GM21529 (cell line): Measurements from ENCODE around the gene KIAA0232.
A peak's percentile ranks its signal among the peaks of the same experiment; 100 is the strongest.
"Not testable (repeated sequence)": the region's sequence is repeated elsewhere in the genome, so short reads cannot be mapped to it uniquely, and the experiment has no call there.

ENCODE experiments used
- ATAC-seq: cut with Tn5 transposase; IDR thresholded peaks from one replicate; pipeline ENCODE4 v1.9.1; 2021; ENCODE audit not compliant: unreplicated experiment

Gene KIAA0232

DNA sequence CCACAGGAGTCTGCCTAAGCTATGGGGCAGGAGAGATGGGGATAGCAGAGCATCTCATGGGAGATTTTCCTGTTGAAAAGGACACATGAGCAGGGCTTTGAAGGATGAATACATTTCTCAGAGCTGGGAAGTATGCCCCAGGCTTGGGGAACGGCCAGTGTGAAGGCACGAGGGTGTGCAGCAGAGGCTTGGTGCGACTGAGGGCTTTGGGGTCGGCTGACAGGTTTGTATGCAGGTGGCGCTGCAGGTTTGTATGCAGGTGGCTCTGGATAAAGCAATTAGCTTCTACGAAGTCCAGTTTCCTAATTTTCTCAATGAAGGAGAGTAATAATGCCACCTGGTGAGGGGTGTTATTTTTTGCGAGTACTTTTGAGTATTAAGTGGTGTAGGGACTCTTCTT, 6.8 kb upstream of the KIAA0232 start:
- no peak for ATAC-seq

DNA sequence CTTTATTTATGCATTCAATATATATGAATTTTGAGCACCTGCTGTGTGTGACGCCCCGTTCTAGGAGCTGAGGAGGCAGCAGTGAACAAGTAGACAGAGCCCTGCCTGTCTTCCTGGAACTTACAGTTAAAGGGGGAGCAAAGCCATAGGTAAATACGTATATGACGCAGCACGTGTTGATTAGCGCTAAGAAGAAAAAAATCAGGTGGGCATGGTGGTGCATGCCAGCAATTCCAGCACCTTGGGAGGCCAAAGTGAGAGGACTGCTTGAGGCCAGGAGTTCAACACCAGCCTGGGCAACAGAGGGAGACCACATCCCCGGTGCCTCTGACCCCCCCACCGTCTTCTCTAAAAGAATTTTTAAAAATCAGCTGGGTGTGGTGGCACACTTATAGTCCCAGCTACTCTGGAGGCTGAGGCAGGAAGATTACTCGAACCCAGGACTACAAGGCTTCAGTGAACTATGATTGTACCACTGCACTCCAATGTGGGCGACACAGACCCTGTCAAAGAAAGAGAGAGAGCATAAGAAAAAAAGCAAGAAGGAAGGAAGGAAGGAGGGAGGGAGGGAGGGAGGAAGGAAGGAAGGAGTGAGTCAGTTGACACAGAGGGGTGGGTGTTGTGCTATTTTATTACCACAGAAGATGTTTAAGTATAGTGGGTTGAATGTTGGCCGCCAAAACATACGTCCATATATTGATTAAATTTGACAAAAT, 5.4 kb upstream of the KIAA0232 start:
- no peak for ATAC-seq

DNA sequence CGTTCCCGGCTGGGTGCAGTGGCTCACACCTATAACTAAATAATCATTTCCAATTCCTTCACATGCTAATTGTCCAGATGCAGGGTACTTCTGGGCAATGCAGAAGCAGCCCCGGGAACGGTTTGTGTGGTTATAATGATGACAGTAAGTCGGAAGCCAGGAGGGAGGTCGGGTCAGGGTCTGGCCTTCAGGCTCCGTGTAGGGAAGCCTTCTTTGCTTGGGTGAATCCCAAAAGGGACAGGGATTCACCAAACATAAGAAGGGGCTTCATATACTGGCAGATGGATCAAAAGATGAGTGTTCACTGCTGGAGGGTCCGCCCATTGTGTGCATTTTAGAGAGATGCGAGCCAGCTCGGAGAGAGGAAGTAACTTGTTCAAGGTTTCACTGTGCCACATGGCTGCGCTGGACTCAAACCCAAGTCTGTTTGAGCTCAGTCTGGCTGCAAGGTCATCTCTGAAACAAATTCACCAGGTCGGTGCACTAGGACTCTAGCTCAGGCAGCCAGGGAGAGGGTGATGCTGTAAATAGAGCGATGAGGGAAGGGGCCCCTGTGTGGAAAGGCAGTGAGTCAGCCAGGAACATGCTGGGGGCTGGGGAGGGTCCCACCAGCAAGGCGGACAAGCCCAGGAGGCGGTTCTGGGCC, 4.8 kb upstream of the KIAA0232 start:
- ATAC-seq: no peak

DNA sequence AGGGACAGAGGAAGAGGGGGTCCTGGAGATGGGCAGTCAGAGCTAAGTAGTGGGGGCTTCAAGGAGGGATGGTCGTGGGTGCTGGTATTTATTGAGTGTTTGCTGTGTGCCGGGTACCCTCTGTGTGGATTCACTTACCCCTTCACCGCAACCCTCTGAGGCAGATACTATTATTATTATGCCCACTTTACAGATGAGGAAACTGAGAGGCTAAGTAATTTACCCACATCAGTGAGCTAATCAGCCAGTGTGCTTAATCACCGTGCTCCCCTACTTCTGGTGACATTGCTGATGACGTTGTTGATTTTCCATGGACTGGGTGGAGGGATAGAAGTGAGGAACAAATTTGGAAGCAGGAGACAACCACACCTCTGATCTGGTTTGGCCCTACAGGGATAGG, 4.1 kb upstream of the KIAA0232 start:
- no peak for ATAC-seq

DNA sequence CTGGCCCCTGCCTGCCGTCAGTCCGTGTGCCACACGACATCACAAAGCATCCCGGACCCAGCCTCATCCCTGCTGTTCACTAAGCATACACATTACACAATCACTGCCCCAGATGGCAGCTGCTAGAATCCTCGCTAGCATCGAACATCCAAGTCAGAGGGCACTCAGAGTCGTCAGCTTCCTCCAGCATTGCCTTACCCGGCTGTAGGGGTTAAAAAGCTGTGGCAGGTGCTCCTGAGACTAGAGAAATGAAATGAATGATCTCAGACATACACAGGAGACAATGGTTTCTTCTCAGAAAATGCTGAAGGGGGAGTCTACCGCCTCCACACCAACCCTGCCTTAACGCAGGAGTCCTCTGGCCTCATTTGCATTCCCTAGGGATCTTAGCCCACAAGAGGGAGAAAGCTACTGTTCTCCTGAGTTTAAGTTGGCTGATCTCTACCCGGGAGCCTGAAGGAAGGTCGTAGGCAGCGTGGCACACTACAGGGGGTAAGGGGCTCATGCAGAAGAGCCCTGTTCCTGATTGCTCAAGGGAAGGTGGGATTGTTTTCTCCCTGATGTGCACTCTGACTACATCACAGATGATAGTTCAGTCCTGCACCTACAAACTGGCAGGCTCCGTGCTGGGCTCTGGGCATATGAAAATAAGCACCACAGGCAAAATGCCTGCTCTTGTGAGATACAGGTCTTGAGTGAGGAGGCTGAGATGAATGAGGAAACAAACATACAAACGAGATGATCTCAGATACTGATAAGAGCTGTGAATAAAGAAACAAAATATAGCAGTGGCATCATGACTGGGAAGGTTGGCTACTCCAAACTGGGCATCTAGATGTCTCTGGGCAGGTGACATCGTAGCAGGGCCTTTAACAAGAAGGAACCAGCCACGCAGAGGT, 2.6 kb upstream of the KIAA0232 start:
- no peak for ATAC-seq

DNA sequence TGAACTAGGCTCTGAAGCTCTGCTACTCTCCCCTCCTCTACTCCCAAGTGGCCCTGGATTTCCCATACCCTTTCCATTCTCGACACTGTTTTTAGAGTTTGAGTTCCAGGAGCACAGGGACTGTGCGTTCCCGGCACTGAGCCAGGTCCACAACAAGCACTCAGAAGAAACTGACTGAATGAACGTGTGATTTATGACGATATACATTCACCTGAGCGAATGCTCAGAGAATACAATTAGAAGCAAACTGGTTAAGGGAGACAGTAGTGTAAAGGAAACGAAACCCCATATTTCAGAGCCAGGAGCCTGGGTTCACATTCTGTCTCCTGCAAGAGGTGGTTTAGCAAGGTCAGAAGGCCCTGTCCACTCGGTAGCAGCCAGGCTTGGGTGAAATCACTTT, 1.4 kb upstream of the KIAA0232 start:
- ATAC-seq: no peak

DNA sequence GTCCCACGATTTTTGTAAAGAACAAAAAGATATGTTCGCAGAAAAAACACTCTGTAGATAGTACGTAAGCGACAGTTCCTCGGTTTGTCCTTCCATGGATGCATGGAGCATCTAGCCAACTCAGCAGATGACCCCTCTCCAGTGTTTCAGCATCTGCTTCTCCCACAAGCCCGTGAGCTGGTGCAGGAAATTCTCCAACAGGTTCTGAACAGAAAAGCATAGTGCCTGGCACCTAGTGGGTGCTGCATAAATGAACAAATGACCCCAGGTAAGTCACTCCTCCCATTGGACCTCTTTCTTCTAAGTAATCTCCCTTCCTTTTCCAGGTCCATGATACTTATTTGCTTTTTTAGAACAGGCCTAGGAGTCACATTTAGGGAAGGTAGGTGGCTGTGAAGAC, 966 bp upstream of the KIAA0232 start:
- no peak for ATAC-seq

DNA sequence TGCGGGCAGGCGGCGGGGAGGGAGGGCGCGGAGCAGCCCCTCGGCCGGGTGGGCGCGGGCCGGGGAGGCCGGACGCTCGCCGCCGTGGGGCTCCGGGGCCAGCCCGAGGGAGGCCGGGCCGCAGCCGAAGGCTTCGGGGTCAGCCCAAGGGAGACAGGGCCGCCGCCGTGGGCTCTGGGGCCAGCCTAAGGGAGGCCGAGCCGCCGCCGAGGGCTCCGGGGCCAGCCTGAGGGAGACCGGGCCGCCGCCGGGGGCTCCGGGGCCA, 251 bp downstream of the KIAA0232 start:
- no peak for ATAC-seq

DNA sequence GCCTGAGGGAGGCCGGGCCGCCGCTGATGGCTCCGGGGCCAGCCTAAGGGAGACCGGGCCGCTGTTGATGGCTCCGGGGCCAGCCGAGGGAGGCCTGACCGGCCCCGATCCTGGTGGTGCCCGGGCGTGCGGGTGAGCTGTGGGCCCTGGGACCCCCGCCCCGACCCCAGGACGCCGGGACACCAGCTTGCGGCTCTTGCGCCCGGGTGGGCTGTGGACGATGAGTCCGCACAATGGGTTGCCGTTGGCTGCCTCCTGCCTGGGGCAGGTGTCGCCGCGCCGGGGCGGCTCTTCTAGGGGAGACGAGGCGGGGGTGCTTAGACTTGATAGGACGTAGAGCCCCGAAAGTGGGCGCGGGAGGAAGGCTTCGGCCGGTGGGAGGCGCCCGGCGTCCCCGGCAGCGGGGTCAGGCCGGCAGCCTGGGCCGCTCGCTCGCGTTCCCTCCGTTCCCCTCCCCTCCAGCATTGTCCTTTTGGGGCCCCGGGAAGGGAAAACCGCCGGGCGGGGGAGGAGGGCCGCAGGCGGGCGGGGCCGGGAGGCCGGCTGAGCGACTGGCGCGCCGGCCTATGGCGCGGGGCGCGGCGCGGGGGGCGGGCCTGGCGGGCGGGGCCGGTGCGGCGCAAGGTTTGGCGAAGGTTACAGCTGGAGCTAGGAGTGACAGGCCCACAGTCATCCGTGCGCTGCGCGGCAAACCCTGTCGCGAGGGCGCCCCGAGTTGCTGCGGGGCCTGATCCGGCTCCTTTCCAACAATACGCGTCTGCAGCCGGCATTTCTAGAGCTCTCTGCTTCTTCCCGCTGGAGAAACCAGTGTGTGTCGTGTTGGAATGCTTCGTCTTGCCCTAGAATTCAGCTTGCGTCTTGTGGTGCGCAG, 819 bp downstream of the KIAA0232 start:
- ATAC-seq: peak; percentile 72

DNA sequence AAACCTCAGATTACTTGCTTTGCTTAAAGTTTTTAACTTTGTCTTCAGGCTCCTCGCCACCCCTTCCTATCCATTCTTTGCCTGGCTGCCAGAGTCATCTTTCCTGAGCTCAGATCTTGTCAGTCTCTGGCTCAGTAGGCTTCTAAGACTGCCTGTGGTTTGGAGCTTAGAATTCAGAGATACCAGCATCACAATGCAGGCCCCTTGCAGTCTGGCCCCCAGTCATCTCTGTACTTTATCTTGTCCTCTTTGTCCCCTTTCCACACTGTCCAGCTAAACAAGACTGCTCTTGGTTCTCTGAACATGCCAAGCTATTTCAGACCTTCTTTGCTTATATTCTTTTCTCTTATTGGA, 3.0 kb downstream of the KIAA0232 start:
- ATAC-seq: no peak

DNA sequence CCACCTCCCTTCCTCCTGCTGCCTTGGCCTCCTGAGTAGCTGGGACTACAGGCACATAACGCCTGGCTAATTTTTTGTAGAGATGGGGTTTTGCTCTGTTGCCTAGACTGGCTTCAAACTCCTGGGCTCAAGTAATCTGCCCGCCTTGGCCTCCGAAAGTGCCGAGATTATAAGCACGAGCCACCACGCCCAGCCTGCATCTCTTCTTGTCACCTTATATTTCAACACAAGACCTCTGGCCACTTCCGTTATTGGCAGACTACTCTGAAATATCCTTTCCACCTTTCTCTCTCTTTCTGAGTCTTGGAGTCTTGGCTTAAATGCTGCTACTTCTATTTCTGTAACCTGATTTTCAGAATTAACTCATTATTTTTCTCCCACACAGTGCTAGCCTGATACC, 5.6 kb downstream of the KIAA0232 start:
- no peak for ATAC-seq

DNA sequence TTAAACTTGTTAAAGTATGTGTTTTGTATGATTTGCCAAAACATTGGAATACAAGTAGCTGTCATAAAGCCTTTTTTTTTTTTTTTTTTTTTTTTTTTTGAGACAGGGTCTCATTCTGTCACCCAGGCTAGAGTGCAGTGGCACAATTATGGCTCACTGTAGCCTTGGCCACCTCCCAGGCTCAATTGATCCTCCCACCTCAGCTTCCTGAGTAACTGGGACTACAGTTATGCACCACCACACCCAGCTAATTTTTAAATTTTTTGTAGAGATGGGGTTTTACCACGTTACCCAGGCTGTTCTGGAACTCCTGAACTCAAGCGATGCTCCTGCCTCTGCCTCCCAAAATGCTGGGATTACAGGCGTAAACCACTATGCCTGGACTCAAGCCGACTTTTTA, 8.7 kb downstream of the KIAA0232 start:
- ATAC-seq: not testable (repeated sequence)

DNA sequence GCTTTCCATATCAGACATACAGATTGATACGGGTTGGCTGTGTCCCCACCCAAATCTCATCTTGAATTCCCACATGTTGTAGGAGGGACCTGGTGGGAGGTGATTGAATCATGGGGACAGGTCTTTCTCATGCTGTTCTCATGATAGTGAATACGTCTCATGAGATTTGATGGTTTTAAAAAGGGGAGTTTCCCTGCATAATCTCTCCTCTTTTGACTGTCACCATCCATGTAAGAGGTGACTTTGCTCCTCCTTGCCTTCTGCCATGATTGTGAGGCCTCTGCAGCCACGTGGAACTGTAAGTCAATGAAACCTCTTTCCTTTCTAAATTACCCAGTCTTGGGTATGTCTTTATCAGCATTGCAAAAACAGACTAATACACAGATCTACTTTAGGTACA, 9.3 kb downstream of the KIAA0232 start:
- ATAC-seq: not testable (repeated sequence)

DNA sequence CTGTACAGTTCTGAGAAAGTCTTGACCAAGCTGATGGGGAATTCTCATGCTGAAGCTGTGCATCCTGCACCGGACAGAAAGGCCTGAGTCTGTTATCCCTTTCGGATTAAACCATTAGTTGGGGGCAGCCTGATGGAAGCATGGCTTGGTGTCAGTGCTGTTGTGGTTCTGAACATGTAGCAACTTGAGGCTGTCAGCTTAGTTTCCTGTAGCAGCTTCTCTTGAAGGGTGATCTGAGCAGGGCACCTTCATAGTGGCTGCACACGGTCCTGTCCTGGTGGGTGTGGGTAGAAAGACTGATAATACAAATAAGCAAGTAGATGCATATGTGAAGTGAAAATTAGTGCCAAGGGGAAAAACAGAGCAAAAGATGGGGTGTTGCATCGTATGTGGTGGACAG, 11.7 kb downstream of the KIAA0232 start:
- no peak for ATAC-seq

DNA sequence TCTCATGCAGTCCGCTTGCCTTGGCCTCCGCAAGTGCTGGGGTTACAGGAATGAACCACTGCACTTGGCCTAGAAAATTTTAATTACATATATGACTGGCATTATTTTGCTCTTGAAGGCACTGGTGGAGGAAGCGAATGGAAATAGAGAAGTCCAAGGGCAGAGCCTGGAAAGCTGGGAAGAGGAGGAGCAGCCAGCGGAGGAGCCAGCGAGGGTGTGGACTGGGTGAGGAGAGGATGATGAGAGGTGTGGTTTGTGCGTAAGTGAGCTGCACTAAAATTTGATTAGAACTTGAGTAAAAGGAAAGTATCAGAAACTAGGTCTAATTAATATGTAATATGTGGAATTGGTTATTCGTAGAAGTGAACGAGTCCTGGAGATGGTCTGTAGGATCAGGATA, 13.3 kb downstream of the KIAA0232 start:
- ATAC-seq: no peak

DNA sequence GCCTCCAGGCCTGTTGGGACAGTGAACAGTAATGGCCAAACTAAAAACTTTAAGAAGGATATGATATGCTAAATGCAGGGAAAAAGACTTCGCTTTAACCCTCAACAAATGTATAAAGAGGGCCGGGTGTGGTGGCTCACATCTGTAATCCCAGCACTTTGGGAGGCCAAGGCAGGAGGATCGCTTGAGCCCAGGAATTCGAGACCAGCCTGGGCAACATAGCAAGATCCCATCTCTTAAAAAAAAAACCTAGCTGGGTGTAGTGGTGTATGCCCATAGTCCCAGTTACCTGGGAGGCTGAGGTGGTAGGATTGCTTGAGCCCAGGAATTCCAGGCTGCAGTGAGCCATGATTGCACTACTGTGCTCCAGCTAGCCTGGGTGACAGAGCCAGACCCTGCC, 14.8 kb downstream of the KIAA0232 start:
- ATAC-seq: not testable (repeated sequence)

DNA sequence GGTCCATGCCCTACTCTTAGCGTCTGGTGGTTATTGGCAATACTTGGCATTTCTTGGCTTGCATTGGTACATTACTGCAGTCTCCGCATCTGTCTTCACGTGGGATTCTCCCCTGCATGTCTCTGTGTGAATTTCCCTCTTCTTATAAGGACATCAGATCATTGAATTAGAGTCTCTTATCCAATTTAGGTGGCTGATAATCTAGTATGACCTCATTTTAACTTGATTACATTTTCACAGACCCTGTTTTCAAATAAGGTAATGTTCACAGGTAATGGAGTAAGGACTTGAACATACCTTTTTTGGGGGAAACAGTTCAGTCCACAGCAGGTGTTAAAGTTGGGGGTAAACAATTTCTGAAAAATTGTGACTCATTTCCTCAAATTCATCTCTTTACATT, 16.6 kb downstream of the KIAA0232 start:
- no peak for ATAC-seq

DNA sequence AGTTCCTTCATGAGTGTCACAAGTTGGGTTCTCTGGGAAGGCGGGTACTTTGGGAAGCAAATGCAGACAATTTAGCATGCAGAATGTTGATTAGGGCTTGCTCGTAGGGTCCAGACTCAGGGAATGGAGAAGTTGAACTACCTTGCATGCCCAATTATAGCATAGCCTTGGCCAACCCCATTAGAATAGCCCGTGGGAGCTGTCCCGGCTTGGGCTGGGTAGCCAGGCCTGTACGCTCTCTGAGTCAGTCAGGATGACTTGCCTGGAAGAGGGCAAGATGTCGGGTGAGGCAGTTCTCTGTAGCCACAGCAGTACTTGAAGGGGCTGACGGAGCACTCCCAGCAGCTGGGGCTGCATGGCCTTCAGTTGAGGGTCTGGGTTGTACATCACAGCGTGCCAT, 19.5 kb downstream of the KIAA0232 start:
- no peak for ATAC-seq

DNA sequence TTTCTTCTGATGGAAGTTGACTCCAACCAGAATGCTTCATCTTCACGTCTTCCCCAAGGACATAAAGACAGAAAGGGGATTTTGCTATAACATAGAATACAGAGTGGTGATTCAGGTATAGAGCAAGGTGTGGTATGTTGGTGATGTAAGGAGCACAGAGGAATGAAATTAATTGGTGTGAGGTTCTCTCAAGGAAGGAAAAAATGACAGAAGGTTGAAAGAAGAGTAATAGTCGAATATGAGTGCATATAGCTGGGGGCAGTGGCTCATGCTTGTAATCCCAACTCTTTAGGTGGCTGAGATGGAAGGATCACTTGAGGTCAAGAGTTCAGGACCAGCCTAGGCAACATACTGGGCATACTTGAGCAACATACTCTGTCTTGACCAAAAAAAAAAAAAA, 20.1 kb downstream of the KIAA0232 start:
- no peak for ATAC-seq

DNA sequence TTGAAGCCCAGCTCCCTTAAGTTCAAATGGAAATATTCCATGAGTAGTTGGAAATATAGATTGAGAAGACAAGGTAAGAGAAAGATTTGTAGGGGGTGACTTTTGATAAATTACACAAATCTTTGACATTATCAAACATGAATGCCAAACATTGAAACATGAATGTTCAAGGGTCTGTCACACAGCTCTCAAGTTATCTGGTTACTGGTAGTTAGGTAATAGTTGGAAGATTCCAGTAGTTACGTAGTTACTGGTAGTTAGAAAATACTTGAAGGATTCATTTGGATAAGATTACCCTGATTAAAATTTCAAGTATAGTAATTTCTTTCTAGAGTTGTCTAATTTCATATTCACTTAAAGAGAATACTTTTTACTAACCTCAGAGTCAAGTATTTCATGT, 20.7 kb downstream of the KIAA0232 start:
- ATAC-seq: no peak

DNA sequence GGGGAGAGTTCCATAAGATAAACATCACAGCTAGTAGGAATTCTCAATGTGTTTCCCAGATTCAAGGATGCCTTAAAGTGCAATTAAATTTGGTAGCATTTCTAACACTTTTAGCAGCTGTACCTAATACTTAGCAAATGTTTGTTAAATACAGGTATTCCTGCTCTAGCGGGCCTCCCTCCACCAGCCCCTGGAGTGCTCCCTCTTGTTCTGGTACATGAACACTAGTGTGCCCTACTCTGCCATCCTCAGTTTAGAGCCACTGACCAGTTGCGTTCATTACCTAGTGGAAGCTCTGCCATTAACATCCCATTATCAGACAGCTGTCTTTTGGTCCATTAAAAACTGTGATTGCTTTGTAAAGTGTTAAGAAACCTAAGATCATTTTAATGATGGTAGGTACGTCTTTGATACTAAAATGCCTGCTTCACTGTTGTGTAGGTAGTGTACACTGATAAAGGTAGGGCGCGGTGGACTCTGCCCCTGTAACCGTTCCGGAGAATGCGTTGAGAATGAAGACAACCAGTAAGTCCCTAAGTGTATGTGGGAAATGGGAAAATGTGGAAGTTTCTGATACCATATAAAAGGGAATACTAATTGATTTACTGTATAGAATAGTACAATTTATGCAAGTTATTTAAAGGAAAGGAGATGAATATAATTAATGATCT, 21.7 kb downstream of the KIAA0232 start:
- no peak for ATAC-seq
